Measurements from ENCODE around the gene ELMO1.

ELMO1 gene

DNA sequence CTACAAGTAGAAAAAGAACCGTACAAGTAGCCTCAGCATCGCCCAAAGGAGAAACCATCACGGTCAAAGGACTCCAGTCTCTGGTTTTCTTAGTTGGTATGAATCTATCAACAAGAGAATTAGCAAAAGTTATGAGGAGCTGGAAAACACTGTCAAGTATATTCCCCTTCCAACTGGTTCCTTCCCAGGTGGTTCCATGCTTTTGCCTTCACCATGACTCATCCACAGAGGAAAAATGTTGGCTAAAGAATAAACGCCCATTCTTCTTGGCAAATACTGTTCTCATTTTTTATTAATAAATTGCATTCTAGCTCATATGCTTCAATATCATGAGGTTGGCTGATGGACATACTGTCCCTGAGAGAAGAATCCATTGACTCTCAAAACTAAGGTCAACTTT is 6.4 kb downstream of the ELMO1 start:
- Histone ChIP-seq H3K4me3 (ENCODE audit: low read length) (no peak overlapping the region), H2BK5ac (ENCODE audit: low read length) (no peak overlapping the region), H3K27ac (ENCODE audit: low read depth, low read length) (no peak overlapping the region), H3K79me1 (ENCODE audit: low read length) (peaks cover 14% of the 10 kb centered on the region), H3K4ac (ENCODE audit: low read depth, low read length) (no peak overlapping the region), H3K4me1 (ENCODE audit: control insufficient read depth, low read depth, low read length) (peaks cover 3% of the 10 kb centered on the region), H4K8ac (ENCODE audit: low read depth, low read length) (no peak overlapping the region), H3K23ac (ENCODE audit: low read length) (no peak overlapping the region), H3K18ac (ENCODE audit: low read length) (no peak overlapping the region), H3K36me3 (ENCODE audit: control insufficient read depth, insufficient read depth, low read length) (no peaks in the 10 kb centered on the region), H3K27me3 (ENCODE audit: insufficient read depth, low read length, poor library complexity) (no peaks in the 10 kb centered on the region), H3K9ac (ENCODE audit: low read length) (no peak overlapping the region), H3K79me2 (ENCODE audit: control insufficient read depth, insufficient read depth, low read length) (peaks cover 5% of the 10 kb centered on the region), H2BK120ac (ENCODE audit: low read depth, low read length) (no peak overlapping the region), H3K56ac (ENCODE audit: low read length) (no peak overlapping the region), H4K5ac (ENCODE audit: low read length) (no peak overlapping the region), H2AK5ac (ENCODE audit: low read length) (no peak overlapping the region), H2BK15ac (replicated peaks; ENCODE audit: low read depth) (no peak overlapping the region), H3K4me2 (ENCODE audit: low read length) (no peak overlapping the region)
- no CpG with 5 or more reads among the region's 4 CpGs for WGBS (ENCODE audit: extremely low coverage, insufficient coverage, low lambda C conversion rate)
- DNase-seq = no peak

DNA sequence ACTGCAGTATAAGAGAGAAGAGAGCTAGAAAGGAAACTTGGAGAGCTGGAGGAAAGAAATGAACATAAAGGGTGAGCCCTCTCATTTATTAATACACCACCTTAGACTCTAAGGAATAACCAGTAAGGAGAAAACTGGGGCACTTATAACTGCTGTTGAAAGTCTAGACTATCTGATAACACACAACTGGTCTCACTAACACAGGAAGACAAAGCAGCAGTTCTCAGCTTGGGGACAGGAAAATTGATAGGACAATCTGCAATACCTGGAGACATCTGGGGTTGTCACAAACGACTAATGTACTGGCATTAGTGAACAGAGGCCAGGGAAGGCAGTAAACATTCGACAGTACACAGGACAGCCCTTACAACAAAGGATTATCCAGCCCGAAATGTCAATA is 6.8 kb downstream of the ELMO1 start:
- H3K36me3 ChIP-seq (ENCODE audit: control insufficient read depth, insufficient read depth, low read length) = no peaks in the 10 kb centered on the region

DNA sequence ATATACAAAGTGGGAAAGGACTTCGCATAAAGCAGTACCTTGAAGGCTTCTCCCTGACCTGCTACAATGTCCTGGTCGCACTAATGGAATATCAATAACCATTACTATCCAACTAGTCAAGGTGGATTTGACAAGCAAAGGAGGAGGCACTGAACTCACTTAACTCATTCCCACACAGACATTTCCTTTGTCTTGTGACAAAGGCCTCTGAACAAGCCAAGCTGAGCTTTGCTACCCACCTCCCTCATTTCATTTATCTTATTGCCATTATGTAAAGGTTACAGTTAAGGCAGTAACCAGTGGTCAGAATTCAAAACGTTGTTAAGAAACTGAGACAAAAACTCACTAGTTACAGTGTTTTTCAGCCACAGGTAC is 7.3 kb downstream of the ELMO1 start:
- Histone ChIP-seq H3K79me2 (ENCODE audit: control insufficient read depth, insufficient read depth, low read length) (peaks cover 5% of the 10 kb centered on the region), H3K4me2 (ENCODE audit: low read length) (no peak overlapping the region), H4K5ac (ENCODE audit: low read length) (no peak overlapping the region), H3K27ac (ENCODE audit: low read depth, low read length) (no peak overlapping the region), H3K79me1 (ENCODE audit: low read length) (peaks cover 17% of the 10 kb centered on the region), H3K4me3 (ENCODE audit: low read length) (no peak overlapping the region), H2BK5ac (ENCODE audit: low read length) (no peak overlapping the region), H3K27me3 (ENCODE audit: insufficient read depth, low read length, poor library complexity) (no peaks in the 10 kb centered on the region), H4K8ac (ENCODE audit: low read depth, low read length) (no peak overlapping the region), H2AK5ac (ENCODE audit: low read length) (no peak overlapping the region), H2BK120ac (ENCODE audit: low read depth, low read length) (no peak overlapping the region), H3K56ac (ENCODE audit: low read length) (no peak overlapping the region), H3K18ac (ENCODE audit: low read length) (no peak overlapping the region), H3K4ac (ENCODE audit: low read depth, low read length) (no peak overlapping the region), H3K4me1 (ENCODE audit: control insufficient read depth, low read depth, low read length) (peaks cover 3% of the 10 kb centered on the region), H3K36me3 (ENCODE audit: control insufficient read depth, insufficient read depth, low read length) (no peaks in the 10 kb centered on the region), H3K9ac (ENCODE audit: low read length) (no peak overlapping the region), H2BK15ac (replicated peaks; ENCODE audit: low read depth) (no peak overlapping the region), H3K23ac (ENCODE audit: low read length) (no peak overlapping the region)
- no CpG with 5 or more reads among the region's 3 CpGs for WGBS (ENCODE audit: extremely low coverage, insufficient coverage, low lambda C conversion rate)
- DNase-seq = no peak

More for the DNA sequence above, 6.8 kb downstream of the ELMO1 start:
- Histone ChIP-seq H3K27ac (ENCODE audit: low read depth, low read length) (no peak overlapping the region), H2AK5ac (ENCODE audit: low read length) (peak overlapping the region; percentile 11), H2BK5ac (ENCODE audit: low read length) (no peak overlapping the region), H3K4me3 (ENCODE audit: low read length) (no peak overlapping the region), H3K4me2 (ENCODE audit: low read length) (no peak overlapping the region), H3K27me3 (ENCODE audit: insufficient read depth, low read length, poor library complexity) (no peaks in the 10 kb centered on the region), H3K4ac (ENCODE audit: low read depth, low read length) (no peak overlapping the region), H3K56ac (ENCODE audit: low read length) (no peak overlapping the region), H3K79me1 (ENCODE audit: low read length) (peaks cover 14% of the 10 kb centered on the region), H4K8ac (ENCODE audit: low read depth, low read length) (no peak overlapping the region), H3K79me2 (ENCODE audit: control insufficient read depth, insufficient read depth, low read length) (peaks cover 4% of the 10 kb centered on the region), H3K4me1 (ENCODE audit: control insufficient read depth, low read depth, low read length) (peaks cover 3% of the 10 kb centered on the region), H3K9ac (ENCODE audit: low read length) (peak overlapping the region; percentile 17), H3K23ac (ENCODE audit: low read length) (no peak overlapping the region), H2BK120ac (ENCODE audit: low read depth, low read length) (no peak overlapping the region), H2BK15ac (replicated peaks; ENCODE audit: low read depth) (no peak overlapping the region), H3K18ac (ENCODE audit: low read length) (no peak overlapping the region), H4K5ac (ENCODE audit: low read length) (no peak overlapping the region)
- no peak for DNase-seq
- no CpG with 5 or more reads among the region's 3 CpGs for WGBS (ENCODE audit: extremely low coverage, insufficient coverage, low lambda C conversion rate)

DNA sequence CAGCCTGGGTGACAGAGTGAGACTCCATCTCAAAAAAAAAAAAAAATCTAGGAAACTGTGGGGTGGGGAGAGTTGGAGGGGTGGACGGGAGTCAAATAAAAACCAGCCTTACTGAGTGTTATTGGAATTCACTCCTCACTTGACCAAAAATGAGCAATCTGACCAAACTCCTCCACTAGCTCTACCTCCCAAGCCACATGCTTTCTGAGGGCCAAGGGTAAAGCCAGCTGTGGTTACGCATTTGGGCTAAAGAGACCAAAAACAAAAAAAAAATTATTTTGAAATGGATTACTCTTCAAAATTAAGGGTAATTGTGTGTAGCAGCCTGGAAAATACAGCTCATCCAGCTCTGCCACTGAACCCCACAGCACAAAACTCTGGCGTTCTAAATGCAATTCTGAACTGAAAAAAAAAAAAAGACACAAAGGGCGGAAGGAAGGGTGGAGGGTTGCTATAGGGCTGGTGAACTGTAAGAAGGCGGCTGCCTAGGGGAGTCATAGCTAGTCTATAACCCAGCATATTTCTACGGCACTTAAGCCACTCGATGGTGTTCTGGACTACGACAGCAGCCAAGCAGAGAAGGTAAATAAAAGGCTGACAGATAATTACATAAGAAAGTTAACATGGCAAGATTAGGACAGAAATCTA is 7.8 kb downstream of the ELMO1 start:
- Histone ChIP-seq H2BK5ac (ENCODE audit: low read length) (no peak overlapping the region), H3K23ac (ENCODE audit: low read length) (no peak overlapping the region), H3K4me1 (ENCODE audit: control insufficient read depth, low read depth, low read length) (peaks cover 3% of the 10 kb centered on the region), H3K4ac (ENCODE audit: low read depth, low read length) (no peak overlapping the region), H3K4me3 (ENCODE audit: low read length) (no peak overlapping the region), H2BK120ac (ENCODE audit: low read depth, low read length) (no peak overlapping the region), H2AK5ac (ENCODE audit: low read length) (no peak overlapping the region), H3K9ac (ENCODE audit: low read length) (no peak overlapping the region), H4K8ac (ENCODE audit: low read depth, low read length) (peak overlapping the region; percentile 2), H2BK15ac (replicated peaks; ENCODE audit: low read depth) (no peak overlapping the region), H3K4me2 (ENCODE audit: low read length) (no peak overlapping the region), H3K27me3 (ENCODE audit: insufficient read depth, low read length, poor library complexity) (no peaks in the 10 kb centered on the region), H3K27ac (ENCODE audit: low read depth, low read length) (no peak overlapping the region), H3K18ac (ENCODE audit: low read length) (peak overlapping the region; percentile 52), H3K36me3 (ENCODE audit: control insufficient read depth, insufficient read depth, low read length) (no peaks in the 10 kb centered on the region), H4K5ac (ENCODE audit: low read length) (no peak overlapping the region), H3K79me1 (ENCODE audit: low read length) (peaks cover 15% of the 10 kb centered on the region), H3K56ac (ENCODE audit: low read length) (no peak overlapping the region), H3K79me2 (ENCODE audit: control insufficient read depth, insufficient read depth, low read length) (peaks cover 5% of the 10 kb centered on the region)
- no CpG with 5 or more reads among the region's 8 CpGs for WGBS (ENCODE audit: extremely low coverage, insufficient coverage, low lambda C conversion rate)
- no peak for DNase-seq

DNA sequence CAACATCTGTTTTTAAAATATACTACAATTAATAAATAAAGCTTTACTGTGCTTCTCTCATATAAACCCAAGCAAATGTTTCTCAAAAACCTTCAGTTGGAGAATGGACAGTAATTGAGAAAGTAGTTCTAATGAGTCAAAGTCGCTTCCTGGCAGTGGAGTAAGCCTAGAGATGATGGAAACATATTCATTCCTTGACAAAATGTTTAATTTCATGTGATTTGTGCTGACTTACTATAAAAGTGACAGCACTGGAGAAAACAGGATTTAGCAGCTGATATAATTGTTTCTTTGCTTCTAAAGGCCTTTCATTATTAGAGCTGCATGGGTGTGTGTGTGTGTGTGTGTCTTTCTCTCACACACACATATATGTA is 9.0 kb downstream of the ELMO1 start:
- H3K4me1 ChIP-seq (ENCODE audit: control insufficient read depth, low read depth, low read length) = peaks cover 4% of the 10 kb centered on the region
- H2BK120ac ChIP-seq (ENCODE audit: low read depth, low read length) = no peak overlapping the region
- no peak overlapping the region for H2AK5ac ChIP-seq (ENCODE audit: low read length)
- DNase-seq = no peak
- no peak overlapping the region for H3K56ac ChIP-seq (ENCODE audit: low read length)
- peaks cover 12% of the 10 kb centered on the region for H3K79me1 ChIP-seq (ENCODE audit: low read length)
- no peak overlapping the region for H3K18ac ChIP-seq (ENCODE audit: low read length)
- H3K23ac ChIP-seq (ENCODE audit: low read length) = no peak overlapping the region
- WGBS (ENCODE audit: extremely low coverage, insufficient coverage, low lambda C conversion rate) = no CpG with 5 or more reads among the region's 1 CpG
- no peaks in the 10 kb centered on the region for H3K27me3 ChIP-seq (ENCODE audit: insufficient read depth, low read length, poor library complexity)
- peaks cover 5% of the 10 kb centered on the region for H3K79me2 ChIP-seq (ENCODE audit: control insufficient read depth, insufficient read depth, low read length)
- no peak overlapping the region for H3K4me2 ChIP-seq (ENCODE audit: low read length)
- no peak overlapping the region for H4K5ac ChIP-seq (ENCODE audit: low read length)
- H3K4me3 ChIP-seq (ENCODE audit: low read length) = no peak overlapping the region
- no peak overlapping the region for H3K4ac ChIP-seq (ENCODE audit: low read depth, low read length)
- H2BK15ac ChIP-seq (replicated peaks; ENCODE audit: low read depth) = no peak overlapping the region
- no peak overlapping the region for H3K27ac ChIP-seq (ENCODE audit: low read depth, low read length)
- no peak overlapping the region for H4K8ac ChIP-seq (ENCODE audit: low read depth, low read length)
- H2BK5ac ChIP-seq (ENCODE audit: low read length) = no peak overlapping the region
- H3K36me3 ChIP-seq (ENCODE audit: control insufficient read depth, insufficient read depth, low read length) = no peaks in the 10 kb centered on the region
- no peak overlapping the region for H3K9ac ChIP-seq (ENCODE audit: low read length)
